Measurements from ENCODE around the gene WBP1L.
"Not testable (repeated sequence)": the region's sequence is repeated elsewhere in the genome, so short reads cannot be mapped to it uniquely, and the experiment has no call there.

Gene WBP1L

GRCh38 chr10:102844190-102844776, 100.5 kb downstream of the WBP1L start:
- DNase-seq: not testable (repeated sequence)

GRCh38 chr10:102845352-102845902, 101.7 kb downstream of the WBP1L start:
- no peak for DNase-seq

- DNase-seq: no peak
Observed at GRCh38 chr10:102850025-102850518, 106.3 kb downstream of the WBP1L start.

- not testable (repeated sequence) for DNase-seq
Observed at GRCh38 chr10:102853237-102853636, 109.5 kb downstream of the WBP1L start.

- DNase-seq: not testable (repeated sequence)
Observed at GRCh38 chr10:102855731-102856436, 112.1 kb downstream of the WBP1L start.

GRCh38 chr10:102856758-102857424, 113.1 kb downstream of the WBP1L start:
- no peak for DNase-seq

GRCh38 chr10:102859911-102860310, 116.2 kb downstream of the WBP1L start:
- DNase-seq: no peak

- DNase-seq: no peak
Observed at GRCh38 chr10:102863660-102864059, 119.9 kb downstream of the WBP1L start.

GRCh38 chr10:102865620-102866019, 121.9 kb downstream of the WBP1L start:
- DNase-seq: no peak

Data from activated CD8-positive, alpha-beta memory T cell treated with anti-CD3 and anti-CD28 coated beads, Interleukin-2, amount 50 U/mL, for 48 hours (primary cell).